PC-9 (cell line): ENCODE data around the gene PIWIL4. TPM values are rescaled to one million over a fixed set of nuclear protein-coding genes. Genes with fewer than 3 reads are reported as not detected.
"Not testable (repeated sequence)": the region's sequence is repeated elsewhere in the genome, so short reads cannot be mapped to it uniquely, and the experiment has no call there.

Experiments
- BruUV-seq: library from RNA; stranded (reverse); fragments of 400-500 nt; replicated peaks from 2 replicates; lab custom pipeline; 2021; lab: Mats Ljungman, UMichigan
- CTCF ChIA-PET: fragments of 300-600 bp; sonication (Branson Sonifier 250); formaldehyde crosslinking; loops from one replicate; lab custom pipeline; 2022; ENCODE audit warnings: antibody characterized with exemption; lab: Charles Lee
- POLR2A ChIA-PET: fragments of 300-600 bp; sonication (Branson Sonifier 250); formaldehyde crosslinking; loops from one replicate; lab custom pipeline; 2022; ENCODE audit warnings: antibody characterized with exemption; ENCODE audit not compliant: unreplicated experiment; lab: Charles Lee
- DNase-seq, 2 experiments: peaks; one replicate each; pipeline versions ENCODE4 v3.0.0 to v3.0.0-alpha.2; 2015 to 2022; ENCODE audit warnings: mixed read lengths in 1 of 2
- H2AFZ ChIP-seq: fragments of 200-600 bp; sonication (generic); 2 replicates; pipeline ENCODE4 v1.8.1; 2017; ENCODE audit warnings: antibody characterized with exemption
- H3F3A ChIP-seq: fragments of 200-600 bp; sonication (generic); 2 replicates; pipeline ENCODE4 v1.8.1; 2017; ENCODE audit warnings: antibody characterized with exemption, mild to moderate bottlenecking, low read depth; ENCODE audit not compliant: insufficient read depth
- H3K27ac ChIP-seq: fragments of 200-600 bp; sonication (generic); 2 replicates; pipeline ENCODE4 v1.6.1; 2016; ENCODE audit warnings: mixed run types
- H3K27me3 ChIP-seq: fragments of 200-600 bp; sonication (generic); 2 replicates; pipeline ENCODE4 v1.6.1; 2016; ENCODE audit warnings: low read depth, mixed run types; ENCODE audit not compliant: insufficient read depth
- H3K36me3 ChIP-seq: fragments of 200-600 bp; sonication (generic); 2 replicates; pipeline ENCODE4 v1.6.1; 2016; ENCODE audit warnings: low read depth, mixed run types
- H3K4me1 ChIP-seq: fragments of 200-600 bp; sonication (generic); replicated peaks from 2 replicates; pipeline ENCODE4 v1.6.1; 2016; ENCODE audit warnings: mixed run types; ENCODE audit not compliant: insufficient read depth
- H3K4me2 ChIP-seq: fragments of 200-600 bp; sonication (generic); 2 replicates; pipeline ENCODE4 v1.6.1; 2017; ENCODE audit warnings: mixed run types
- H3K4me3 ChIP-seq: fragments of 200-600 bp; sonication (generic); 2 replicates; pipeline ENCODE4 v1.6.1; 2016; ENCODE audit warnings: mixed run types
- H3K79me2 ChIP-seq: fragments of 200-600 bp; sonication (generic); 2 replicates; pipeline ENCODE4 v1.6.1; 2017; ENCODE audit warnings: low read depth, mixed run types
- H3K9me2 ChIP-seq: fragments of 200-600 bp; sonication (generic); 2 replicates; pipeline ENCODE4 v1.8.1; 2017; ENCODE audit warnings: mild to moderate bottlenecking; ENCODE audit not compliant: insufficient read depth
- H3K9me3 ChIP-seq: fragments of 200-600 bp; sonication (generic); 2 replicates; pipeline ENCODE4 v1.8.1; 2016; ENCODE audit warnings: low read depth; ENCODE audit not compliant: insufficient read depth
- H4K20me1 ChIP-seq: fragments of 200-600 bp; sonication (generic); 2 replicates; pipeline ENCODE4 v1.8.1; 2017; ENCODE audit not compliant: insufficient read depth
- CTCF ChIP-seq: fragments of 200-600 bp; sonication (generic); conservative IDR thresholded peaks from 2 replicates; pipeline ENCODE4 v1.6.1; 2017; ENCODE audit warnings: mixed run types, antibody characterized with exemption, mild to moderate bottlenecking, moderate library complexity
- EZH2 ChIP-seq: fragments of 200-600 bp; sonication (generic); IDR thresholded peaks from 2 replicates; pipeline ENCODE4 v1.8.0; 2017; ENCODE audit warnings: antibody characterized with exemption, low read depth
- intact Hi-C: fragments of 100-400 bp; cut with micrococcal nuclease; formaldehyde crosslinking; loops from one replicate; pipeline ENCODE4 v1.10.0; 2022; ENCODE audit not compliant: unreplicated experiment
- total RNA-seq: library from RNA; stranded (reverse); gene quantifications from 2 replicates; pipeline ENCODE4 v1.2.3, GENCODE V29; 2021

Gene PIWIL4
- total RNA-seq, 1 experiment from 2014 or later: 0.26 TPM

- no peaks in the 10 kb centered on the region for H3K27me3 ChIP-seq
- DNase-seq: peak in 1 of 2 experiments; percentile 52
- H3K79me2 ChIP-seq: no peaks in the 10 kb centered on the region
- H3K9me2 ChIP-seq: no peaks in the 10 kb centered on the region
- peaks cover 12% of the 10 kb centered on the region for H3K4me1 ChIP-seq
- no peak for TF ChIP-seq CTCF
- no peak for TF ChIP-seq EZH2
- no TSS peak for BruUV-seq
- peak overlapping the region; percentile 32 for H3K4me2 ChIP-seq
- 0 out of 2 replicates have a peak overlapping the region, but pooled peaks have one; percentile 7 for H3K27ac ChIP-seq
- no peaks in the 10 kb centered on the region for H3K9me3 ChIP-seq
- intact Hi-C loops: no loop called here
- ChIA-PET POLR2A (no interaction called here), CTCF (no interaction called here)
- H2AFZ ChIP-seq: peak overlapping the region; percentile 25; the same call in 1 of the 2 replicates
- H4K20me1 ChIP-seq: no peaks in the 10 kb centered on the region
- no peaks in the 10 kb centered on the region for H3K36me3 ChIP-seq
- peaks cover 14% of the 10 kb centered on the region; the same call in 1 of the 2 replicates for H3F3A ChIP-seq
- H3K4me3 ChIP-seq: no peak overlapping the region
Observed at GRCh38 chr11:94638902-94639373, 71.8 kb downstream of the PIWIL4 start.

- Histone ChIP-seq H3K4me2 (no peak overlapping the region), H3K79me2 (no peaks in the 10 kb centered on the region), H3K27me3 (no peaks in the 10 kb centered on the region), H3K4me3 (no peak overlapping the region), H3K27ac (no peak overlapping the region), H3F3A (peaks cover 14% of the 10 kb centered on the region; the same call in 1 of the 2 replicates), H3K9me2 (no peaks in the 10 kb centered on the region), H4K20me1 (no peaks in the 10 kb centered on the region), H3K9me3 (no peaks in the 10 kb centered on the region), H2AFZ (no peak overlapping the region), H3K36me3 (no peaks in the 10 kb centered on the region), H3K4me1 (peaks cover 20% of the 10 kb centered on the region)
- BruUV-seq: no TSS peak
- intact Hi-C loops: no loop called here
- ChIA-PET POLR2A (no interaction called here), CTCF (no interaction called here)
- TF ChIP-seq CTCF (no peak), EZH2 (no peak)
- DNase-seq: no peak
Observed at GRCh38 chr11:94639901-94640721, 72.9 kb downstream of the PIWIL4 start.

- no TSS peak for BruUV-seq
- no peak overlapping the region for H3K4me2 ChIP-seq
- POLR2A ChIA-PET: no interaction called here
Observed at GRCh38 chr11:94641167-94641761, 74.1 kb downstream of the PIWIL4 start.

GRCh38 chr11:94643186-94643585 is 76.0 kb downstream of the PIWIL4 start:
- H2AFZ ChIP-seq, H3K79me2 ChIP-seq, H3K9me3 ChIP-seq, CTCF ChIA-PET, POLR2A ChIA-PET, H3K9me2 ChIP-seq, H3K27ac ChIP-seq, H3K27me3 ChIP-seq, DNase-seq, BruUV-seq, H3K4me2 ChIP-seq, H4K20me1 ChIP-seq, intact Hi-C loops, H3K4me3 ChIP-seq, H3K36me3 ChIP-seq: not testable (repeated sequence)
- Histone ChIP-seq H3F3A (peaks cover 10% of the 10 kb centered on the region; the same call in 1 of the 2 replicates), H3K4me1 (peaks cover 25% of the 10 kb centered on the region)

More at GRCh38 chr11:94641167-94641761, 74.1 kb downstream of the PIWIL4 start:
- H3K9me3 ChIP-seq: no peaks in the 10 kb centered on the region
- H4K20me1 ChIP-seq: no peaks in the 10 kb centered on the region
- no peaks in the 10 kb centered on the region for H3K79me2 ChIP-seq
- H3K27me3 ChIP-seq: no peaks in the 10 kb centered on the region
- peaks cover 29% of the 10 kb centered on the region for H3K4me1 ChIP-seq
- no peak overlapping the region for H3K4me3 ChIP-seq
- intact Hi-C loops: no loop called here
- no peak overlapping the region for H3K27ac ChIP-seq
- no peaks in the 10 kb centered on the region for H3K9me2 ChIP-seq
- CTCF ChIA-PET: no interaction called here
- DNase-seq: no peak
- peaks cover 14% of the 10 kb centered on the region; the same call in 1 of the 2 replicates for H3F3A ChIP-seq
- no peak for TF ChIP-seq CTCF
- TF ChIP-seq EZH2: no peak
- no peak overlapping the region for H2AFZ ChIP-seq
- no peaks in the 10 kb centered on the region for H3K36me3 ChIP-seq
